GM20000 (cell line): ENCODE measurements around the gene PRODH.
"Not testable (repeated sequence)": the region's sequence is repeated elsewhere in the genome, so short reads cannot be mapped to it uniquely, and the experiment has no call there.

Experiments used
- DNase-seq: peaks from one replicate; pipeline ENCODE4 v3.0.0; 2012; ENCODE audit warnings: low spot score
- TF ChIP-seq, protein P1 (sequence below): IDR thresholded peaks from 2 replicates; pipeline ENCODE4 v1.5.1; 2012; ENCODE audit warnings: mild to moderate bottlenecking, control low read depth; ENCODE audit errors: extremely low read depth, missing control alignments

Gene PRODH

DNA sequence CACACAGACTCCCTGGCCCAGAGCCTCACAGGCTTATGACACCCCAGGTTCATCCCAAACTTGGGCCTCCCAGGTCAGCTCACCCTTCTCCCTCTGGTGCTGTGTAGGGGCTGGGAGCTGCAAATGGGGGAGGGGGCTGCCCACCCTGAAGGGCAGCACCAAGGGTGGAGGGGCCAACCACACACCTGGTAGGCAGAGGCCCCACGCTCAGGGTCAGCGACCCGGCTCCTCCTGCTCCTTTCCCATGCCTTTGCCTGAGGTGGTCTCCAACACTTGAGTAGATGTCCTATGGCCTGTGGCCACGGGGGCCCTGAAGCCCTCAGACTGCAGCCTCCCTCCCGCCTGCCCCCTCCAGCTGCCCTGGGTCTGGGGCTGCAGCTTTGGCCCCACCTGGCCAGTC, 26.5 kb downstream of the PRODH start:
- no peak for DNase-seq
- TF ChIP-seq, protein P1, sequence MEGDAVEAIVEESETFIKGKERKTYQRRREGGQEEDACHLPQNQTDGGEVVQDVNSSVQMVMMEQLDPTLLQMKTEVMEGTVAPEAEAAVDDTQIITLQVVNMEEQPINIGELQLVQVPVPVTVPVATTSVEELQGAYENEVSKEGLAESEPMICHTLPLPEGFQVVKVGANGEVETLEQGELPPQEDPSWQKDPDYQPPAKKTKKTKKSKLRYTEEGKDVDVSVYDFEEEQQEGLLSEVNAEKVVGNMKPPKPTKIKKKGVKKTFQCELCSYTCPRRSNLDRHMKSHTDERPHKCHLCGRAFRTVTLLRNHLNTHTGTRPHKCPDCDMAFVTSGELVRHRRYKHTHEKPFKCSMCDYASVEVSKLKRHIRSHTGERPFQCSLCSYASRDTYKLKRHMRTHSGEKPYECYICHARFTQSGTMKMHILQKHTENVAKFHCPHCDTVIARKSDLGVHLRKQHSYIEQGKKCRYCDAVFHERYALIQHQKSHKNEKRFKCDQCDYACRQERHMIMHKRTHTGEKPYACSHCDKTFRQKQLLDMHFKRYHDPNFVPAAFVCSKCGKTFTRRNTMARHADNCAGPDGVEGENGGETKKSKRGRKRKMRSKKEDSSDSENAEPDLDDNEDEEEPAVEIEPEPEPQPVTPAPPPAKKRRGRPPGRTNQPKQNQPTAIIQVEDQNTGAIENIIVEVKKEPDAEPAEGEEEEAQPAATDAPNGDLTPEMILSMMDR = no peak

DNA sequence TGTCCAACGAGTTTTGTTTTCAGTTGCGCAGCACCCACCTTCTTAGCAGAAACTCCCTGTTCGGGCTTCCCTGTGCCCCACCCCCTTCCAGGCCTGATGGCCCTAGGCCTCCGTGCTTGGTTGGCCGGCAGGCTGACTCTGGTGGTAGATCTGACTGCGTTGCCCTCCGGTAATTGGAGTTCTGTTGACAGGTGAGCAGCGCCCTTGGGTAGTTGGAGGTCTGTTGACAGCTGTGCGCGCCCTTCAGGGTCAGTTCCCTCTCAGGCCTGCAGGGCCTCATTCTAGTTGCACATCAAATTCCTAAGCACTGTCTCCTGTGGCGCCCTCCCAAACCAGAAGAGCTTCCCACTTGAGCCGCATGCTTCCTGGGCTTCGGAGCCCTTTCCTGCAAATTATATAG, 29.2 kb downstream of the PRODH start:
- no peak for DNase-seq
- TF ChIP-seq, protein P1 = no peak

DNA sequence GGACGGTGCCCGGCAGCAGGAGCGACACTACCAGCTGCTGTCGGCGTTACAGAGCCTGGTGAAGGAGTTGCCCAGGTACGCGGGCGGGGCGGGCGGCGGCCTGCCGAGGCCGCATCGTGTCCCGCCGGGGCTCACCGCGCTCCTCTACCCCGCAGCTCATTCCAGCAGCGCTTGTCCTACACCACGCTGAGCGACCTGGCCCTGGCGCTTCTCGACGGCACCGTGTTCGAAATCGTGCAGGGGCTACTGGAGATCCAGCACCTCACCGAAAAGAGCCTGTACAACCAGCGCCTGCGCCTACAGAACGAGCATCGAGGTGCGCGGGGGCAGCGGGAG, 29.7 kb downstream of the PRODH start:
- DNase-seq = not testable (repeated sequence)

DNA sequence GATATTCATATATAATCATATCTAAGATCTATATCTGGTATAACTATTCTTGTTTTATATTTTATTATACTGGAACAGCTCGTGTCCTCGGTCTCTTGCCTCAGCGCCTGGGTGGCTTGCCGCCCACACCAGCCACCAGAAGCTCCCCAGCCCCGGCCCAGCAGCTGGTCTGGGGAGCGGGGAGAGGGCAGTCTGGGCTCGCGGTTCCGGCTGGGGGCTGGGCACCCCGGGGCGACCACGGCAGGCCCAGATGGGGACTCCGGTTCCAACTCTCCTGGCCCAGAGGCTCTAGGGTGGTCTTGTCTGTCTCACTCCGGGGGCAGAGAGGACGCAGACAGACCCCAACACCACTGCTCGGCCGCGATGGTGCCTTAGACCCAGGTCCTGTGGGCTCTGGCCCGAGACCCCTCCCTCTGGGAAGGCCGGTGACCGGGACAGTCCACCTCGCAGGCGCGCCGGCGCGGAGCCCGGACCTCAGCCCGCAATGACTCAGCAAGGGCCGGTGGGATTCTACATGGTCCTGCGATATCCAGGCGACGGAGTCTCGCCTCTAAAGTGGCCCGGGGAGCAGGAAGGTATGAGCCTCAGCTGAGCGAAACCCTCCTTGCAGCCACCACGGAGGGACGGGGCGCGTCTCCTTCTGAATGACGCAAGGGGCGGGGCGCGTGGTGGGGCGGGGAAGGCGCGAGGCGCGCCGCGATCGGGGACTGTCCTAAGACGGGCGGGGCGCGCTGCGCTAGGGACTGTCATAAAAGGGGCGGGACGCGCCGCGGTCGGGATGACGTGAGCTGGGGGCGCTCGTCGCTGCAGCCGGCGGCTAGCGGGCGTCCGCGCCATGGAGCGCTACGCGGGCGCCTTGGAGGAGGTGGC, 30.3 kb downstream of the PRODH start, which contains the start of gene DGCR6:
Gene DGCR6 (plus strand): TSS at position 781 of the 870 bp plus-strand sequence. CDS start 55 bp downstream, at position 836.
- TF ChIP-seq, protein P1 = no peak

DNA sequence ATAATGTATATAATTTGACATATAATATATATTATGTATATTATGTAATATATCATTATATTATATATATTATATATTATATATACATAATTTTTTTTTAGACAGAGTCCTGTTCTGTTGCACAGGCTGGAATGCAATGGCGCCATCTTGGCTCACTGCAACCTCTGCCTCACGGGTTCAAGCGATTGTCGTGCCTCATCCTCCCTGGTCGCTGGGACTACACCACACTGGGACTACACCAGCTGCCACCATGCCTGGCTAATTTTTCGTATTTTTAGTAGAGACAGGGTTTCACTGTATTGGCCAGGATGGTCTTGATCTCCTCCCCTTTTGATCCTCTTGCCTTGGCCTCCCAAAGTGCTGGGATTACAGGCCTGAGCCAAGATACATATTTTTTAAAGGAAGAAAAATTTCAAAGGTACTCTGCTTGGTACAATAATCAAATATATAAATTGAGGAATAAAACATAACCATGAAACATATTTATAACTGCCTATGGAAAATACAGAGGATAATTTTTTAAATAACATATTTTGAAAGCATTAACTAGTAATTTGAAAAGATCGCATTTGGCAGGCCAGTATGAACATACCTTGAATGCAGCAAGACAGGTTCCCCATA, 39.9 kb downstream of the PRODH start:
- not testable (repeated sequence) for DNase-seq

More for the DNA sequence above, 30.3 kb downstream of the PRODH start, which contains the start of gene DGCR6:
- no peak for DNase-seq

DNA sequence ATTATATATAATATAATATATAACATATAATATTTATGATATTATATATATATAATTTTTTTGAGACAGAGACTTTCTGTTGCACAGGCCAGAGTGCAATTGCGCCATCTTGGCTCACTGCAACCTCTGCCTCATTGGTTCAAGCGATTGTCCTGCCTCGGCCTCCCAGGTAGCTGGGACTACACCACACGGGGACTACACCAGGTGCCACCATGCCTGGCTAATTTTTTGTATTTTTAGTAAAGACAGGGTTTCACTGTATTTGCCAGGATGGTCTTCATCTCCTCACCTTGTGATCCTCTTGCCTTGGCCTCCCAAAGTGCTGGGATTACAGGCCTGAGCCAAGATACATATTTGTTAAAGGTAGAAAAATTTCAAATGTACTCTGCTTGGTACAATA, 42.3 kb downstream of the PRODH start:
- DNase-seq = not testable (repeated sequence)

DNA sequence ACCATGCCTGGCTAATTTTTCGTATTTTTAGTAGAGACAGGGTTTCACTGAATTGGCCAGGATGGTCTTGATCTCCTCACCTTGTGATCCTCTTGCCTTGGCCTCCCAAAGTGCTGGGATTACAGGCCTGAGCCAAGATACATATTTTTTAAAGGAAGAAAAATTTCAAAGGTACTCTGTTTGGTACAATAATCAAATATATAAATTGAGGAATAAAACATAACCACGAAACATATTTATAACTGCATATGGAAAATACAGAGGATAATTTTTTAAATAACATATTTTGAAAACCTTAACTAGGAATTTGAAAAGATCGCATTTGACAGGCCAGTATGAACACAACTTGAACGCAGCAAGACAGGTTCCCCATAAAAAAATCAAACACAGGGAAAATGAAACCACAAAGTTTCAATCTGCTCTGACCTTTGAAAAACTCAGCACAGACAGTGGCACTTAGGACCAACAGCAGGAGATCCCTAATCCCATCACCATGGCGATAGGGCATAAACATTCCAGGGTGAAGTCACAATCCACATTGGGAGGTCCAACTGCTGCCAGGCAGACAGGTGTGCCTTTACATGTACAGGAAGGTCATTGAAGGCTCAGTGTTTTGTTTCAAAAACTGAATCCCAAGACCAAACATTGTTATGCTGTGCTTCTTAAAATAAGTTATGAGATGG, 45.4 kb downstream of the PRODH start:
- DNase-seq = not testable (repeated sequence)

DNA sequence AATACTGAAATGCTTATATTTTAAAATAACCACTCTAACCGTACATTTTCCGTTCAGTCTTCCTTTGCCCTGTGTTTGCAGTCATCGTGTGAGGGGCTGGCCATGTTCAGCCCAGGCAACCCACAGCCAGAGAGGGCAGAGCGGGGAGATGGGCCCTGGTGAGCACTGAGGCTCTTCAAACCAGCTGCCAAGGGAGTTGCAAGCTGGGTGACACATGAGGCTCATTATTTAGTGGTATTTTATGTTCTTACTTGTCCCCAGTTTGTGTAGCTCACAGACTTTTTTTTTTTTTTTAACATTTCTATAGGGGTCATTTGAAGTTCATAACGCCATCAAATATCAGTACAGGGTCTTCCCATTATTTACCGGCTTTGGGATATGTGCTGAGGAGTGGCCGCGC, 48.0 kb downstream of the PRODH start:
- DNase-seq = no peak
- TF ChIP-seq, protein P1 = no peak

DNA sequence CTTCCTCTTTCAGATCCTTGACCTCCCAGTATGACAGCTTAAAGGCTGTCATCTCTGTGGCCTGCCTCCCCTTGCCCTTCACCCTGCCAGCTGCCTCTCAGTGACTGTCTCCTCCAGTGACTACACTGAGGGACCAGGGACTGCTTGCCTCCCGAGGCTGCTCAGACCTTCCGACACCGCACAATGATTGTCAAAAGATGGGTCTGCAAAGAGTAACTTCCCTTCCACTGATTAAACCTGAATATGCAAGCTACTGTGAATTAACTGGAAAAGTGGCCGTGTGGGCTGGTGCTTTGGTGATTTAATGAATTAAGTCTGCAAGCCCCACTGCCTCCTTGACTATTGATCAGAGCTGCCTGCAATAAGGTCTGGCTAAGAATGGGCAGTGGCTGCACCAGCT, 51.6 kb downstream of the PRODH start:
- not testable (repeated sequence) for DNase-seq

DNA sequence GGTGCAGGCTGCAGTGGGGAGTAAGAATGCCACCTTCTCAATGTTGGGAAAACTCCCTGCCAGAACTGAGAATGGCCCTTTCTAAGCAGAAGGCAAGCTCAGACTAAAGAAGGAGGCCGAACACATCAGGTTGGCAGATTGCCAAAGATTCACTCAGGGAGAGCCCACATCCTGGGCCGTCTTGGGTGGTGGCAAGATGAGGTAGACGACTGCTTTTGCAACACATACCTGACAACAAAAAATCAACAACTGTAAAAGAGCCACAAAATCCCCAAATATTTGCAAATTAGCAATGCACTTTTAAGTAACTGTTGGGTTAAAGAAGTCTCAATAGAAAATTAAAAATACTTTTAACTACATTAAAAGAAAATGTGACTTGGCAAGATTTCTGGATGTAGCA, 54.8 kb downstream of the PRODH start:
- DNase-seq = not testable (repeated sequence)
